ENCODE data around the gene MZT1.
"Not testable (repeated sequence)": the region's sequence is repeated elsewhere in the genome, so short reads cannot be mapped to it uniquely, and the experiment has no call there.

Gene MZT1

GRCh38 chr13:72728290-72728605, 819 bp upstream of the MZT1 start:
- Histone ChIP-seq H3K4me3 (ENCODE audit: low read depth in 1 of 2, low read length in 2 of 2) (peak overlapping the region; percentile 81 to 86), H3K79me2 (ENCODE audit: insufficient read depth, low read length) (peaks cover 90% of the 10 kb centered on the region), H2AFZ (ENCODE audit: low read depth, low read length) (peak overlapping the region; percentile 87), H3K27ac (ENCODE audit: low read length) (peak overlapping the region; percentile 90), H4K20me1 (ENCODE audit: insufficient read depth, low read length) (peaks cover 16% of the 10 kb centered on the region; the same call in 1 of the 2 replicates), H3K36me3 (ENCODE audit: insufficient read depth, low read length) (peaks cover 23% of the 10 kb centered on the region), H3K9ac (ENCODE audit: low read depth, low read length) (peak overlapping the region; percentile 96), H3K4me2 (ENCODE audit: insufficient read depth, low read length) (peak overlapping the region; percentile 86), H3K4me1 (ENCODE audit: insufficient read depth, low read length) (peaks cover 58% of the 10 kb centered on the region), H3K27me3 (ENCODE audit: insufficient read depth, low read length, poor library complexity) (no peaks in the 10 kb centered on the region), H3K9me3 (ENCODE audit: insufficient read depth, low read length, severe bottlenecking) (no peaks in the 10 kb centered on the region)
- no peak for ATAC-seq (ENCODE audit: insufficient read depth, low read depth)
- no peak for DNase-seq
- TF ChIP-seq EZH2 (IDR thresholded peaks at IDR 0.05; ENCODE audit: borderline replicate concordance, low read depth, low read length, severe bottlenecking) (no peak), CTCF (IDR thresholded peaks at IDR 0.05; ENCODE audit: borderline replicate concordance, extremely low read depth, low read length, poor library complexity, severe bottlenecking) (no peak)

GRCh38 chr13:72726726-72727416, 558 bp downstream of the MZT1 start:
- peak; percentile 67 for DNase-seq
- TF ChIP-seq EZH2 (IDR thresholded peaks at IDR 0.05; ENCODE audit: borderline replicate concordance, low read depth, low read length, severe bottlenecking) = no peak
- no peak for TF ChIP-seq CTCF (IDR thresholded peaks at IDR 0.05; ENCODE audit: borderline replicate concordance, extremely low read depth, low read length, poor library complexity, severe bottlenecking)

GRCh38 chr13:72726185-72726584, 1.2 kb downstream of the MZT1 start:
- DNase-seq; H3K27me3 ChIP-seq (ENCODE audit: insufficient read depth, low read length, poor library complexity); H3K9me3 ChIP-seq (ENCODE audit: insufficient read depth, low read length, severe bottlenecking); H2AFZ ChIP-seq (ENCODE audit: low read depth, low read length); ATAC-seq (ENCODE audit: insufficient read depth, low read depth): not testable (repeated sequence)
- peak overlapping the region; percentile 59 to 86; a peak in 3 of 4 replicates for H3K4me3 ChIP-seq (ENCODE audit: low read depth in 1 of 2, low read length in 2 of 2)
- peak overlapping the region; percentile 96 for H3K9ac ChIP-seq (ENCODE audit: low read depth, low read length)
- H3K79me2 ChIP-seq (ENCODE audit: insufficient read depth, low read length) = peaks cover 95% of the 10 kb centered on the region
- peaks cover 25% of the 10 kb centered on the region for H3K36me3 ChIP-seq (ENCODE audit: insufficient read depth, low read length)
- peaks cover 33% of the 10 kb centered on the region; the same call in 1 of the 2 replicates for H4K20me1 ChIP-seq (ENCODE audit: insufficient read depth, low read length)
- H3K4me1 ChIP-seq (ENCODE audit: insufficient read depth, low read length) = peaks cover 55% of the 10 kb centered on the region
- peak overlapping the region; percentile 86 for H3K4me2 ChIP-seq (ENCODE audit: insufficient read depth, low read length)
- H3K27ac ChIP-seq (ENCODE audit: low read length) = peak overlapping the region; percentile 96; the same call in 1 of the 2 replicates

More at GRCh38 chr13:72726726-72727416, 558 bp downstream of the MZT1 start:
- peaks cover 95% of the 10 kb centered on the region for H3K79me2 ChIP-seq (ENCODE audit: insufficient read depth, low read length)
- no peaks in the 10 kb centered on the region for H3K27me3 ChIP-seq (ENCODE audit: insufficient read depth, low read length, poor library complexity)
- H3K4me1 ChIP-seq (ENCODE audit: insufficient read depth, low read length) = peaks cover 58% of the 10 kb centered on the region
- H3K4me2 ChIP-seq (ENCODE audit: insufficient read depth, low read length) = peak overlapping the region; percentile 86
- peak overlapping the region; percentile 59 to 86; a peak in 3 of 4 replicates for H3K4me3 ChIP-seq (ENCODE audit: low read depth in 1 of 2, low read length in 2 of 2)
- H3K9ac ChIP-seq (ENCODE audit: low read depth, low read length) = peak overlapping the region; percentile 96
- peaks cover 26% of the 10 kb centered on the region for H3K36me3 ChIP-seq (ENCODE audit: insufficient read depth, low read length)
- peak overlapping the region; percentile 96 for H3K27ac ChIP-seq (ENCODE audit: low read length)
- H3K9me3 ChIP-seq (ENCODE audit: insufficient read depth, low read length, severe bottlenecking) = no peaks in the 10 kb centered on the region
- H2AFZ ChIP-seq (ENCODE audit: low read depth, low read length) = peak overlapping the region; percentile 95
- H4K20me1 ChIP-seq (ENCODE audit: insufficient read depth, low read length) = peaks cover 28% of the 10 kb centered on the region; the same call in 1 of the 2 replicates
- peak; percentile 41 for ATAC-seq (ENCODE audit: insufficient read depth, low read depth)

GRCh38 chr13:72716776-72717175, 10.7 kb downstream of the MZT1 start:
- H3K27ac ChIP-seq (ENCODE audit: low read length) = no peak overlapping the region
- no peak overlapping the region for H2AFZ ChIP-seq (ENCODE audit: low read depth, low read length)
- ATAC-seq (ENCODE audit: insufficient read depth, low read depth) (no peak), DNase-seq (no peak)
- H3K9ac ChIP-seq (ENCODE audit: low read depth, low read length) = no peak overlapping the region
- H3K4me3 ChIP-seq (ENCODE audit: low read depth in 1 of 2, low read length in 2 of 2) = no peak overlapping the region
- TF ChIP-seq CTCF (IDR thresholded peaks at IDR 0.05; ENCODE audit: borderline replicate concordance, extremely low read depth, low read length, poor library complexity, severe bottlenecking) (no peak), EZH2 (IDR thresholded peaks at IDR 0.05; ENCODE audit: borderline replicate concordance, low read depth, low read length, severe bottlenecking) (no peak)
- peaks cover 81% of the 10 kb centered on the region for H3K36me3 ChIP-seq (ENCODE audit: insufficient read depth, low read length)
- H3K79me2 ChIP-seq (ENCODE audit: insufficient read depth, low read length) = peaks cover 97% of the 10 kb centered on the region
- no peak overlapping the region for H3K4me2 ChIP-seq (ENCODE audit: insufficient read depth, low read length)
- no peaks in the 10 kb centered on the region for H3K27me3 ChIP-seq (ENCODE audit: insufficient read depth, low read length, poor library complexity)
- peaks cover 3% of the 10 kb centered on the region for H3K9me3 ChIP-seq (ENCODE audit: insufficient read depth, low read length, severe bottlenecking)
- no peaks in the 10 kb centered on the region for H3K4me1 ChIP-seq (ENCODE audit: insufficient read depth, low read length)
- peaks cover 41% of the 10 kb centered on the region for H4K20me1 ChIP-seq (ENCODE audit: insufficient read depth, low read length)

Data from DND-41 (cell line).